K562 treated with DMSO at 1 percent for 48 hours (cell line): Measurements from ENCODE around the gene PRMT3. TPM values are rescaled to one million over a fixed set of nuclear protein-coding genes. Genes with fewer than 3 reads are reported as not detected.

ENCODE experiments used
- total RNA-seq: library from RNA; unstranded; fragments of 300-600 nt; gene quantifications from 2 replicates; pipeline ENCODE4 v1.2.3, GENCODE V29; 2022; ENCODE audit warnings: low replicate concordance; ENCODE audit errors: extremely low read depth

The PRMT3 gene
- not detected in 2 replicates for total RNA-seq

GRCh38 chr11:20387261-20388095, at the start of gene PRMT3:
TSS of gene PRMT3 (plus strand) at chr11:20387716. CDS start at chr11:20387747, 31 bp downstream.

DNA sequence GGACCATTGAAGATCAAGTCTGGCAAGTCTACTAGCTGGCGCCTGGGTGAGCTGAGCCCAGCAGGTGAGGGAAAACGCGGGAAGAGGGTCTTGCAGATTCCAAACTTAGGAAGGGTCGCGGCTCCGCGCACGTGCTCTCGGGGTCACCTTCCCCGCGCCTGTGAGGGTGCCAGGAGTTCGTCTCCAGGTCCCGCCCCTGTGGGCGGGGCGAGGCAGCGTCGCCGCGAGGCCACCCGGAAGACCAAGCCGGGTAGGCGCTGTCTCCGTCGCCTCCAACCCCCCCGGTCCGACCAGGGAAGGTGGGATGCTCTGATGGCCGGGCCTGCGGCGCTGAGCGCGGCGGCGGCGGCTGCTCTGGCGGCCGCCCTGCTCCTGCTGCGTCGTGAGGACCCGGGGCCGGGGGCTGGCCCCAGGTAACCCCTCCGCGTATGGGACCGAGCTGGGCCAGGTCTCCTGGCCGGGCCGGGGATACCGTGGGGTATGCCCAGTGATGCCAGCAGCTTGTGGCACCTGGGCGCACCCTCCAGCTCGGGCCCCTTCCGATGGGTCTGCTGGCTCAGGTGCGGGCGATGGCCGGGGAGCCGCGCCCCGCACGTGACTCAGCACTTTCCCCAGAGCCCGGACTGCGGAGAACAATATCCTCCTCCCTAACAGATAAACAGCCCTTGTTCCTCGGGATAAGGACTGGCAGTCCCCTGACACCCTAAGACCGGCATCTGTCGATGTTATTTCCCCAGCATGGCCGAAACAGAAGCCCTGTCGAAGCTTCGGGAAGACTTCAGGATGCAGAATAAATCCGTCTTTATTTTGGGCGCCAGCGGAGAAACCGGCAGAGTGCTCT, 23.8 kb upstream of the PRMT3 start, which contains the start of gene HTATIP2:
Gene HTATIP2 (plus strand): TSS at position 215 of the 841 bp plus-strand sequence. CDS start 524 bp downstream, at position 739.

Other genes with a start within 250 kb of the PRMT3 start
- gene DBX1, start 227.2 kb upstream of the PRMT3 start, total RNA-seq, result not detected in 2 replicates
- not detected in 2 replicates for gene HTATIP2, start 24.0 kb upstream of the PRMT3 start, total RNA-seq
- gene SLC6A5, start 211.9 kb downstream of the PRMT3 start, total RNA-seq, result not detected in 2 replicates